WTC11 (cell line): Measurements from ENCODE around the gene PRICKLE3.

Experiments used
- FOXP4 ChIP-seq: sonication (generic); formaldehyde crosslinking; IDR thresholded peaks from 2 replicates; pipeline ENCODE4 v1.8.0; 2022; ENCODE audit warnings: mild to moderate bottlenecking, missing genetic modification reagents
- ZBTB21 ChIP-seq: sonication (generic); formaldehyde crosslinking; IDR thresholded peaks from 2 replicates; pipeline ENCODE4 v1.8.1; 2023; ENCODE audit warnings: mild to moderate bottlenecking, missing genetic modification reagents, borderline replicate concordance
- TF ChIP-seq, protein P1 (sequence below): fragments of 200-600 bp; IDR thresholded peaks from 2 replicates; pipeline ENCODE4 v1.8.0; 2022; ENCODE audit warnings: antibody characterized with exemption

GRCh38 chrX:49163555-49164419, 22.4 kb downstream of the PRICKLE3 start:
- TF ChIP-seq, protein P1, sequence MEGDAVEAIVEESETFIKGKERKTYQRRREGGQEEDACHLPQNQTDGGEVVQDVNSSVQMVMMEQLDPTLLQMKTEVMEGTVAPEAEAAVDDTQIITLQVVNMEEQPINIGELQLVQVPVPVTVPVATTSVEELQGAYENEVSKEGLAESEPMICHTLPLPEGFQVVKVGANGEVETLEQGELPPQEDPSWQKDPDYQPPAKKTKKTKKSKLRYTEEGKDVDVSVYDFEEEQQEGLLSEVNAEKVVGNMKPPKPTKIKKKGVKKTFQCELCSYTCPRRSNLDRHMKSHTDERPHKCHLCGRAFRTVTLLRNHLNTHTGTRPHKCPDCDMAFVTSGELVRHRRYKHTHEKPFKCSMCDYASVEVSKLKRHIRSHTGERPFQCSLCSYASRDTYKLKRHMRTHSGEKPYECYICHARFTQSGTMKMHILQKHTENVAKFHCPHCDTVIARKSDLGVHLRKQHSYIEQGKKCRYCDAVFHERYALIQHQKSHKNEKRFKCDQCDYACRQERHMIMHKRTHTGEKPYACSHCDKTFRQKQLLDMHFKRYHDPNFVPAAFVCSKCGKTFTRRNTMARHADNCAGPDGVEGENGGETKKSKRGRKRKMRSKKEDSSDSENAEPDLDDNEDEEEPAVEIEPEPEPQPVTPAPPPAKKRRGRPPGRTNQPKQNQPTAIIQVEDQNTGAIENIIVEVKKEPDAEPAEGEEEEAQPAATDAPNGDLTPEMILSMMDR: peak; percentile 70
- TF ChIP-seq FOXP4: no peak
- no peak for TF ChIP-seq ZBTB21 (CRISPR knock-in tag)
